NCI-H2227 treated with DMSO at 0.1 percent for 48 hours (cell line): ENCODE results near the gene KISS1.

Experiments used
- DNase-seq: peaks from one replicate; lab custom pipeline; 2025; lab: John Stamatoyannopoulos, UW

The KISS1 gene

DNA sequence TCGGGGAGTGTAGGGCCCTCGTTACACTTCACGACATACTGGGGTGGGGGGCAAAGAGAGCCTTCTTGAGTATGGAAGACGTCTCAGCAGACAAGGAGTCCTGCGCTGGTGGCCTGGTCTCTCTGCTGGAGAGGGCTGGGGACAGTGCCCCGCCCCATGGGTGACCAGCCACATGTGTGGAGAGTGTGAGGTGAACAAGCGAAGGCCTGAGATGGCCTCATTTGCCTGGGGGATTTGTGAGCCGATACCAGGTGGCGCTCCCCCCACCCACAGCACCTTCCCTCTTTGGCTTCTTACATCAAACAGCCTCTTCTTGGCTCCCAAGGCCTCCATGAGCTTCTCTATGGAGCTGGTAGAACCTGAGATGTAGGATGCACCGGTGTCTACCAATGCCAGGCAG lies 40.4 kb downstream of the KISS1 start:
- DNase-seq: no peak

- DNase-seq: no peak
These were observed 41.6 kb downstream of the KISS1 start for GRCh38 chr1:204154568-204155255.

- DNase-seq: no peak
These were observed 42.6 kb downstream of the KISS1 start for GRCh38 chr1:204153667-204154066.

GRCh38 chr1:204152310-204153044 lies 43.8 kb downstream of the KISS1 start:
- DNase-seq: no peak

DNA sequence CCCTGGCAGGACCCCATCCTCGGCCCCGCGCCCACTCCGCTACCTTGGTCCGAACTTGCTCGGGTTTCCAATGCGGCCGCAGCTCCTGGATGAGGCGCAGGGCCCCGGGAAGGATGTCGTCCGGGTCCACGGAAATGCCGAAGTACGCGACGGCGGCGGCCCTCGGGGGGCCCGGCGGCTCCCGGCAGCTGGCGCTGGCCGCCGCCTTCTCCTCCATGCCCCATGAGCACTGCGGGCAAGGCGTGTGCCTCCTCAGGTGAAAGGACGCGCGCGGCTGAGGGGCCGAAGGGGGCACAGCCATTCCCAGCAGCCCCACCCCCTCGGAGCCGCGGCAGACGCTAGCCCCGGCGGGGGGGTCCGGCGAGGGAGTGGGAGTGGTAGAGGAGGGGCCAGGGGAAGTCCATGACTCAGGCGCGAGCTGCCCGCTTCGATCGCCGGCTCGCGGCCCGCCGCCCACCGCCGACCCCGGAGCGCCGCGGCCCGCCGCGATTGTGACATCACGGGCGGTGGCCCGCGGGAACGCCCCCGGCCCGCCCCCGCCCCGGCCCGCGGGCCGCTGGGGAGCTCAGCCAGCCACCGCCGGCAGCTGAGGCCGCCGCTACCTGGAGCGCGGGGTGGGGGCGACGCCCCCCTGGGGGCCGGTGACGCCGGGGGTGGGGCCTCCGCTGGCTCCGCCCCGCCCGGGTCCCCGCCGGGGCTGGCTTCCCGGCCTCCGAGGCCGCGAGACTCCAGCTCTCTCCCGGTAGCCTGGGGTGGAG lies 44.6 kb downstream of the KISS1 start, which contains the start of gene ETNK2:
TSS of gene ETNK2 (minus strand) at position 493 of the 758 bp plus-strand sequence. CDS start at position 301, 192 bp downstream.
- DNase-seq: peak; percentile 39

DNA sequence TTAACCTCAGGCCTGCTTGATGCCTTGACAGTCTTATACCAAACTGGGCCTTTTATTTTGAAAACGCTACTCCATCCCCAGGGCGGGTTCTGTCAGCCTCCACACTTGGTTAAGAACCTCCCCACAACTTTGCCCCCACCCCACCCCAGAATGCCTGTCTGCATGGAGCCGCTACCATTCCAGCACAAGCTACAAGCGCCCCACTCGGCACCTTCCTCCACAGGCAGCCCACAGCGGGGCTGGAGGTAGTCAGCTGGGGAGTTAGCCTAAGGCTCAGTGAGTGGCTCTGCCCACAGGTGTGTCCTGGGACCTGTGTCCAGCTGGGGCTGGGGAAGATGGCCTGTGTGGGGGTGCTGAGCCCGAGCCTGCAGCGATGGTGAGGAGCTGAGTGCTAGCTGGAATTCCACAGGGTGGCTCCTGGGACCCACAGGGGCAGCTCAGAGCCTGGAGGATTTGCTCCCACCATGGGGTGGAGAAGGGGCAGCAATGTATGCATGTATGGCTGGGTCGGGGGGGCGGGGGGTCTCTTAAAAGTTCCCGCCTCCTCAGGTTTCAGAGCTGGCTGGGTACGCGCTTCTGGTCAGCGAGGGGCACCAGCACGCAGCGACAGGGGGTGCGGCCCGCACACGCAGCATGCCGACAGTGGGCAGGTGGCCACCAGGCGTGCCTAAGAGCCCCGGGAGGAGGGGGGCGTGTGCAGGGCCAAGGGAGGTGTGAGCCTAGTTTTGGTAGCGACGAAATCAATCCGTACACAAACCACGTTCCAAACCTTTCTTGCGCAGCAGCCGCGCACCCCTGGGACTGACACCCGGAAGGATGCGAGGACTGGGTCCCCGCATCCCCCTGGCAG lies 45.4 kb downstream of the KISS1 start:
- no peak for DNase-seq

DNA sequence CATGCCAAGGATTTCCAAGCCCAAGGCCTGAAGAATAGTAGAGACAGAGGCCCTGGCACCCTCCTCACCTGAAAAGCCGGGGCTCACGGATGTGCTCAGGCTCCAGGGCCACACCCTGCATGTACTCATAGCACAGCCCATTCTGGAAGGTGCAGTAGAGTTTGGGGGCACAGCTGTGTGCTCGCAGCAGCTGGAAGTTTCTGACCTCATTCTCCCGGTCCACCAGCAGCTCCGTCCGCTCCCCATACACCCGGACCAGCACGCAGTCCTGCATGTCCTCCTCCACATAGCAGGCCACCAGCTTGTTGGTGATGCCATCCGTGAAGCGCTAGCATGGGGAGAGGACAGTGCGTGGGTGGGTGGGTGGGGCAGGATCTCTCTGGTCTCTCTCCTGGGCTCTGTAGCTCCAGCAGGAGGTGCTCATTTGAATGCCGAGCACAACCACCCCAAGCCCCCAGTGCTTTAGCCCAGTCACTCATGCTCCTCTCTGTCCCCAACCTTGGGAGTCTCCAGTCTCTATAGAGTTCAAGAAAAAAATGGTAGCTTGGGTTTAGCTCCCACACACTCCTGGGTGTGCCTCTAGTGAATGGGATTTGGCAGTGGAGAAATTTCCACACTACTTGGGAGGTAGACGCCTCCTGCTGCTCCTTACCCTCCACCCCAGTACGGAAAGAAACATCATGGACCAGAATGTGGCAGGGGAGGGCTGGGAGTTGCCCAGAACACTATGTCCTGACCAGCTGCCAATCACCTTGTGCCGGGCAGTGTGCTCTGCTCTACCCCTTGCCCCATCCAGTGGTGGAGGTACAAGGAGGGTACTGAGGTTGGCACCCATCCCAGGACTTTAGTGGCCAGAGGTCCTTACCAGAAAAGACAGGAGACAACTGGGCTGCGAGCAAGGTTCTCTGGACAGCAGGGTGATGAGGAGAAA lies 46.4 kb downstream of the KISS1 start:
- no peak for DNase-seq

DNA sequence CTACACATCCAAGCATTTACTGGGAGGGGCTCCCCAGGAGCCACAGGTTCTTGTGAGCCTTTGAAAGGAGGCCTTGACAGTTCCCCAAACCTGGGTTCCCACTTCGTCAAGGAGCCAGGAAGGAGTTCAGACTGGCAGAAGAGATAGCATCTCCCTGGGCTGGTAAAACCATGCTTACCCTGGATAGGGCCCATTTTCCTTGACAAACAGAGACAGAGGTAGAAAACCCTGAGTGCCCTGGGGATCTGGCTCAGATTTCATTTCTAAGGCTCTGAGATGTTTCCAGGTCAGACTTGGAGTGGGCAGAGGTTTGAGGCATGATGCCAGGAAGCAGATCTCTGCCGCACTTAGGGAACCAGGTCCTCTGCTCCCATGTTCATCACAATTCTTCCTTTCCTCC lies 47.2 kb downstream of the KISS1 start:
- DNase-seq: no peak

- DNase-seq: no peak
These were observed 48.6 kb downstream of the KISS1 start for GRCh38 chr1:204147406-204148383.

GRCh38 chr1:204146965-204147364 lies 49.3 kb downstream of the KISS1 start:
- no peak for DNase-seq

- no peak for DNase-seq
These were observed 50.0 kb downstream of the KISS1 start for GRCh38 chr1:204146309-204146708.

- DNase-seq: no peak
These were observed 51.2 kb downstream of the KISS1 start for GRCh38 chr1:204145033-204145504.

GRCh38 chr1:204143276-204144041 lies 52.8 kb downstream of the KISS1 start:
- DNase-seq: no peak

- DNase-seq: no peak
These were observed 54.0 kb downstream of the KISS1 start for GRCh38 chr1:204142032-204142974.

DNA sequence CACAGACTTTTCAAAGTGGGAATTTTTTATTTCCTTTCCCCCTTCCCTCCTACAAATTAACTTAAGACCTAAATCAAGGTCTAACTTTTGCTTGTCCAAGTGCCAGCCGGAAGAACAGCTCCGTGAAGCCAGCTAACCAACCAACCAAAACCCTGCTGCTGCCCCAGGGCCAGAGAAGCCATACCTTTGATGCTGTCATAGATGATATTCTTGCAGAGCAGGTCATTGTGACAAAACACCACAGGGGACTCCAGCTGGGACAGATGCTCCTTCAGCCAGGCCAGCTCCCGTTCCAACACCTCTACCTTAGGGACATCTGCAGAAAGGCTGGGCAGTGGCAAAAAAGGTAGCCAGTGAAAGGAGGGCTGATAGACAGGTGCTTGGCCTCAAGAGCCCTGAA lies 55.2 kb downstream of the KISS1 start:
- DNase-seq: no peak
